Karpas-422 (cell line): ENCODE data around the gene VENTX. TPM values are rescaled to one million over a fixed set of nuclear protein-coding genes. Genes with fewer than 3 reads are reported as not detected.

ENCODE experiments used
- DNase-seq: peaks from one replicate; pipeline ENCODE4 v3.0.0-alpha.2; 2015
- H2AFZ ChIP-seq: fragments of 200-600 bp; sonication (generic); 2 replicates; pipeline ENCODE4 v1.6.1; 2014; ENCODE audit warnings: antibody characterized with exemption, low read length, mixed read lengths
- H3K27ac ChIP-seq: fragments of 200-600 bp; sonication (generic); 2 replicates; pipeline ENCODE4 v1.5.1; 2014; ENCODE audit warnings: mild to moderate bottlenecking, low read length, moderate library complexity
- H3K27me3 ChIP-seq: fragments of 200-600 bp; sonication (generic); 2 replicates; pipeline ENCODE4 v1.6.1; 2014; ENCODE audit warnings: low read length, mixed read lengths
- H3K36me3 ChIP-seq: fragments of 200-600 bp; sonication (generic); 2 replicates; pipeline ENCODE4 v1.6.1; 2014; ENCODE audit warnings: low read length, mixed read lengths; ENCODE audit not compliant: insufficient read depth
- H3K4me1 ChIP-seq: fragments of 200-600 bp; sonication (generic); 2 replicates; pipeline ENCODE4 v1.6.1; 2014; ENCODE audit warnings: mild to moderate bottlenecking, low read length, mixed read lengths
- H3K4me2 ChIP-seq: fragments of 200-600 bp; sonication (generic); 2 replicates; pipeline ENCODE4 v1.6.1; 2014; ENCODE audit warnings: low read length, low read depth, mild to moderate bottlenecking; ENCODE audit not compliant: poor library complexity, severe bottlenecking
- H3K4me3 ChIP-seq: fragments of 200-600 bp; sonication (generic); 2 replicates; pipeline ENCODE4 v1.5.1; 2014; ENCODE audit warnings: mild to moderate bottlenecking, antibody characterized with exemption, low read length, mixed read lengths
- H3K79me2 ChIP-seq: fragments of 200-600 bp; sonication (generic); 2 replicates; pipeline ENCODE4 v1.6.1; 2014; ENCODE audit warnings: mild to moderate bottlenecking, low read length, mixed read lengths
- H3K9ac ChIP-seq: fragments of 200-600 bp; sonication (generic); 2 replicates; pipeline ENCODE4 v1.6.0; 2014; ENCODE audit warnings: low read length
- H3K9me2 ChIP-seq: fragments of 200-600 bp; sonication (generic), shearing (Covaris generic); replicated peaks from 2 replicates; pipeline ENCODE4 v1.6.0; 2014; ENCODE audit warnings: mild to moderate bottlenecking, low read length, moderate library complexity; ENCODE audit not compliant: insufficient read depth
- H3K9me3 ChIP-seq: fragments of 300-700, 200-600 bp; sonication (generic); 2 replicates; pipeline ENCODE4 v1.6.1; 2014; ENCODE audit warnings: low read length, mixed read lengths
- H4K20me1 ChIP-seq: fragments of 200-600 bp; sonication (generic); 2 replicates; pipeline ENCODE4 v1.6.1; 2014; ENCODE audit warnings: mild to moderate bottlenecking, antibody characterized with exemption, low read length, low read depth; ENCODE audit not compliant: insufficient read depth
- total RNA-seq: library from RNA; depleted of rRNA; stranded (reverse); fragments of >200 nt; shearing (Covaris generic); gene quantifications from 2 replicates; pipeline ENCODE4 v1.2.3, GENCODE V29; 2014; ENCODE audit warnings: low replicate concordance

The VENTX gene
- total RNA-seq, 1 experiment from 2014 or later = not detected

DNA sequence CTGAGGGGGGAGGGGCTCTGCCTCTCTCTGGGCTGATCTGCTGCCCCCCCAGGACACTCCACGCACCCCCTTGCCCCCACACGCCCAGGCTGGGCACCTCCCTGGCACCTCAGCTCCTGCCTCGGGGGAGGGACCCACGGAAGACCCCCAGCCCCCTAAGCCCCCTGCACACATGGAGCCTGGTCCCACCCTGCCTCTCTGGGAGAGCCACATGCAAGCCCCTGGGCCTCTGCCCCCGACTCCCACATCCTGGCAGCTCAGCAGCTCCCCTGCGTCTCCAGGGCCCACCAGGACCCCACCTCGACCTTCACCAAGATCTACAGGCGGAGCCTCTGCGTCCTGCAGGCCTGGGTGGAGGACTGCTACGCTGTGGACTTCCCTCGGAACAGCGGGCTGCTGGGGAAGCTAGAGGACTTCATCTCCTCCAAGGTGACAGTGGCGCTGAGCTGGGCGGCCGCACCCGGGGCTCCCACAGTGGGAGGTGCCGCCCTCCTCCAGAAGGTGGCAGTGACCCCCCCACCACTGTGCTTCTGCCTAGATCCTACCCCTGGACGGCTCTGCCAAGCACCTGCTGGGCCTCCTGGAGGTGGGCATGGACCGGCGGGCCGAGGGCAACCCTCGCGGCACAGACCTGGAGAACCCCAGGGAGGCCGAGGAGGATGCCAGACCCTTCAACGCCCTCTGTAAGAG, 26.4 kb upstream of the VENTX start:
- H3K79me2 ChIP-seq = no peaks in the 10 kb centered on the region
- H3K9ac ChIP-seq = no peak overlapping the region
- no peak overlapping the region for H3K4me3 ChIP-seq
- H3K9me2 ChIP-seq = no peaks in the 10 kb centered on the region
- no peaks in the 10 kb centered on the region for H3K9me3 ChIP-seq
- no peak for DNase-seq
- H3K4me2 ChIP-seq = no peak overlapping the region
- H3K4me1 ChIP-seq = no peaks in the 10 kb centered on the region
- no peaks in the 10 kb centered on the region for H3K36me3 ChIP-seq
- H3K27ac ChIP-seq = no peak overlapping the region
- H2AFZ ChIP-seq = no peak overlapping the region
- H4K20me1 ChIP-seq = no peaks in the 10 kb centered on the region
- no peaks in the 10 kb centered on the region for H3K27me3 ChIP-seq

DNA sequence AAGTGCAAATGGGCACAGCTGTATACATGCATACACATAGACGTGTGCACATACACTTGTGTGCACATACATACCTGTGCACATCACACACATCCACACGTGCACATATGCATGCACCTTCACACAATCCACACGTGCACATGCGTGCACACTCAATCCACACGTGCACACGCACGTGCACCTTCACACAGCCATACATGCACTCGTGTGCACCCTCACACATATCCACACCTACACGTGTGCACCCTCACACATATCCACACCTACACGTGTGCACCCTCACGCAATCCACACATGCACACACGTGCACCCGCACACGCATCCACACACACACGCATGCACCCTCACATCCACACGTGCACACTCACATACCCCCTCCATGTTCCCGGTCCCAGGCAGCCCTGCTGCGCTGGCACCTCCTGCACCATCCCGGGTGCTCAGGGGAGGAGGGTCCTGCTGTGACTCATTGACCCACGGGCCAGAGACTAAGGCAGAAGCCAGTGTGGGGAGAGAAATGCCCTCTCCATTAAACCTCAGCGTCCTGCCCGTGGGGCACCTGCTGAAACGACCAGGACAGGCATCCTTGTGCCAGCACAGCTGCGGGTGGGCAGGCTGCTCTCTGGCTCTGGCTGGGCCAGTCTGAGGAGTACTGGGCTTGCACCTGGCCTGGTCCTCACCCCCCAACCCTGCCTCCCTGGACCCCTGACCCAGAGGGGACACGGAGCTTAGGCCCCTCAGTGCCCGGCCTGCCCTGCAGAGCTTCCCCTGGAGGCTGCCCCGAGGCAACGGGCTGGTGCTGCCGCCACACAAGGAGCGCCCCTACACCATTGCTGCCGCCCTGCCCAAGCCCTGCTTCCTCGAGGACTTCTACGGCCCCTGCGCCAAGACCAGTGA, 25.4 kb upstream of the VENTX start:
- H4K20me1 ChIP-seq = no peaks in the 10 kb centered on the region
- H3K27me3 ChIP-seq = no peaks in the 10 kb centered on the region
- no peak overlapping the region for H3K4me2 ChIP-seq
- no peaks in the 10 kb centered on the region for H3K79me2 ChIP-seq
- H3K36me3 ChIP-seq = no peaks in the 10 kb centered on the region
- DNase-seq = no peak
- H3K4me3 ChIP-seq = no peak overlapping the region
- H3K9me2 ChIP-seq = no peaks in the 10 kb centered on the region
- H2AFZ ChIP-seq = no peak overlapping the region
- no peak overlapping the region for H3K9ac ChIP-seq
- no peaks in the 10 kb centered on the region for H3K9me3 ChIP-seq
- H3K27ac ChIP-seq = no peak overlapping the region
- no peaks in the 10 kb centered on the region for H3K4me1 ChIP-seq

DNA sequence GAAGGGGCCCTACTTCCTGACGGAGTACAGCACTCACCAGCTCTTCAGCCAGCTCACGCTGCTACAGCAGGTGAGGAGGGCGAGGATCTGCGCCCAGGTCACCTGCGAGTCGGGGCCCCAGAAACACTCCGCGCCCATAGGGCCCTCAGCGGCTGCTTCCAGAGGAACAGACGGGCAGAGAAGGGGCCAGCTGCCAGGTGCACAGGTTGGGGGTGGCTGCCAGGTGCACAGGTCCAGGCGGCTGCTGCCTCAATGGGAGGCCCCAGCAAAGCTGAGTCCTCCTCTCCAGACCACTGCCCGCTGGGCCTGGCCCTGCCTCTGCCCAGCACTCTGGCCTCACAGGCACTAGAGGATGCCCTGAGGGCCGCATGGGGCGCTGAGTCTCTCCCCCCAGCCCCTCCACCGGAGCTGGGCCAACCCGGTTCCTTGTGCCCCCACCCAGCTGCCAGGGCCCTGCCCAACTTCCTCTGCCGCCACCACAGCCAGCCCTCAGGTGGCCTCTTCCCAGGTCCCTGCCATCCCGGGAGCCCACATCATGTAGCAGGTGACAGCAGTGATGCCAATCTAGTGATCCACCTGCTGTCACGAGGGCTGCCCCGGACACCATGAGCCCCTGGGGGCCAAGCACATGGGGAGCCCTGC, 24.7 kb upstream of the VENTX start:
- Histone ChIP-seq H3K36me3 (no peaks in the 10 kb centered on the region), H4K20me1 (no peaks in the 10 kb centered on the region), H3K9me3 (no peaks in the 10 kb centered on the region), H3K4me3 (no peak overlapping the region), H3K9me2 (no peaks in the 10 kb centered on the region), H3K9ac (no peak overlapping the region), H3K79me2 (no peaks in the 10 kb centered on the region), H3K4me1 (no peaks in the 10 kb centered on the region), H3K27me3 (no peaks in the 10 kb centered on the region), H2AFZ (no peak overlapping the region), H3K27ac (no peak overlapping the region), H3K4me2 (no peak overlapping the region)
- no peak for DNase-seq

- no peak for DNase-seq
- H3K79me2 ChIP-seq = no peaks in the 10 kb centered on the region
- H3K4me3 ChIP-seq = no peak overlapping the region
- H3K4me1 ChIP-seq = no peaks in the 10 kb centered on the region
- H3K36me3 ChIP-seq = no peaks in the 10 kb centered on the region
- H3K4me2 ChIP-seq = no peak overlapping the region
- H2AFZ ChIP-seq = no peak overlapping the region
- H3K9ac ChIP-seq = no peak overlapping the region
- H4K20me1 ChIP-seq = no peaks in the 10 kb centered on the region
- no peaks in the 10 kb centered on the region for H3K9me3 ChIP-seq
- no peak overlapping the region for H3K27ac ChIP-seq
- no peaks in the 10 kb centered on the region for H3K9me2 ChIP-seq
- H3K27me3 ChIP-seq = no peaks in the 10 kb centered on the region
These were observed 23.8 kb upstream of the VENTX start for GRCh38 chr10:133213641-133214467.

DNA sequence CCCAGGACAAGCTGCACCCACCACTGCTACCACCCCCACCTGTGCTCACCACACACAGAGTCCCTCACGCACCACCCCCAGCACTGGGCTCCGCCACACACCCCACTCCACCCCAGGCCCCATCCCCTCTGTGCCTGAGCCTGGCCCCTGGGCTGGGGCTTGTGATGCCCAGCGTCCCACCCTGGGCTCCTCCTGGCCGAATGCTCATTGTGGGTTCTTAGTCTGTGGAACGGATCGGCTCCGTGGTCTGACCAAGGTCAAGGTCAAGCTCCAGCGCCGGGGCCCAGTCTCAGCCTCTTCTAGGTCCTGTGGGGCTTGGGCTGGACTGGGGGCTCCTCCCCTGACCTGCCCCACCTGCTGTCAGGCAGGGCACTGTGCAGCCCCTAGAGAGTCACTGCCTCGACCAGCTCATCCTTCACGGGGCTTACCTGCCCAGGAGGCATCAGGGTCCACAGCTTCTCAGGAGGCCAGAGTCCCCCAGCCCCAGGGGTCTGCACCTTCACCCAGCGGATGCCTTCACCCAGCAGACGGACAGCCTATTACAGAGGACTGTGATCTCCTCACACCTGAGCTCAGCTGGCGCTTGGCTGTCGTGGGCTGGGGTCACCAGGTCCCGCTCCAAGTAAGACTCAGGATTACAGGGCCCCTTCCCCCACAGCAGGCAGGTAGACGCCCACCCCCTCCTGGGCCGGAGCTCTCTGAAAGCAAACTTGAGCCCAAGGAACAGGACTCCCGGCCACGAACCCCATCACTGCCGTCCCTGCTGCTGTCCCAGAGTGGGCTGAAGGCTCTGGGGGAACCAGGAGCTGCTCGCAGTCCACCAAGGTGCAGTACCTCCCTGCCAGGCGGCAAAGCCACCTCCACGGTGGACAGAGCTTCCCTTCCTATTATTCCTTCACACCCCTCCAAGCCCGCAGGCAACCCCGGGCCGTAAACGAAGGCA, 22.9 kb upstream of the VENTX start:
- H4K20me1 ChIP-seq = no peaks in the 10 kb centered on the region
- no peaks in the 10 kb centered on the region for H3K4me1 ChIP-seq
- no peak overlapping the region for H3K9ac ChIP-seq
- DNase-seq = no peak
- H3K36me3 ChIP-seq = no peaks in the 10 kb centered on the region
- H2AFZ ChIP-seq = no peak overlapping the region
- H3K27me3 ChIP-seq = no peaks in the 10 kb centered on the region
- H3K9me2 ChIP-seq = no peaks in the 10 kb centered on the region
- H3K9me3 ChIP-seq = no peaks in the 10 kb centered on the region
- H3K27ac ChIP-seq = no peak overlapping the region
- no peaks in the 10 kb centered on the region for H3K79me2 ChIP-seq
- H3K4me3 ChIP-seq = no peak overlapping the region
- H3K4me2 ChIP-seq = no peak overlapping the region

DNA sequence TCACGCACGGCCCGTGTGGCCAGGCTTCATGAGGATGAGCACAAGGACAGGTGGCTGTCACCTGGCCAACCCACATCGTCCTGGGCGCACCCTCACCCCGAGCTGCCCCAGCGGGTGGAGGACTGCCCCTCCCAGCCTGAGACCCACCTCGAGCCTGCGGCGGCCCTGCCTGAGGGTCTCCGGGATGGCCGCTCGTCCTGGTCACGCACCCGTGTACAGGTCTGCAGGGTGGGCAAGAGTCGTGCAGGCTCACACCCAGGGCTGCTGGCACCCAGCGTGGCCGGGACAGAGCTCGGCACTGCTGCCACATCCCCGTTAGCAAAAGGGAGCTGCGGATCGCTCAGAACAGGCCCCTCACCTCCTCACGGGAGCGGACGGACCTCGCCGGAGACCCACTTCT, 22.1 kb upstream of the VENTX start:
- Histone ChIP-seq H3K79me2 (no peaks in the 10 kb centered on the region), H3K36me3 (no peaks in the 10 kb centered on the region), H3K9me2 (no peaks in the 10 kb centered on the region), H4K20me1 (no peaks in the 10 kb centered on the region), H3K27me3 (no peaks in the 10 kb centered on the region), H3K4me1 (no peaks in the 10 kb centered on the region), H3K4me2 (no peak overlapping the region), H3K9ac (no peak overlapping the region), H3K27ac (no peak overlapping the region), H3K9me3 (no peaks in the 10 kb centered on the region), H2AFZ (no peak overlapping the region), H3K4me3 (no peak overlapping the region)
- DNase-seq = no peak

DNA sequence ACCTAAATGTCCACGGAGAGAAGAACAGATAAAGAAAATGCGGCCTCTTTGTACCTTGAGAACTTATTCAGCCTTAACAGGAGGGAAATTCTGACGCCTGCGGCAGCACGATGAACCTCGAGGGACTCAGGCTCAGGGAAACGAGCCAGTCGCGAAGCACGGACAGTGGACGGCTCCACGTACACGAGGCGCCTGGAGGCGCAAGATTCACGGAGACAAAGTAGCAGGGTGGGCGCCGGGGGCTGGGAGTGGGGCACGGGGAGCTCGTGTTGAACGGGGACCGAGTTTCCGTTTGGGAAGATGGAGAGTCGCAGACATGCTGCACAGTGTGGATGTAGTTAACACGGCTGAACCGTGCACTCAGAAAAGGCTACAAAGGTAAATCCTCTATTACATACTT, 20.9 kb upstream of the VENTX start:
- H2AFZ ChIP-seq = no peak overlapping the region
- no peaks in the 10 kb centered on the region for H3K27me3 ChIP-seq

More for the DNA sequence above, 20.9 kb upstream of the VENTX start:
- H4K20me1 ChIP-seq = no peaks in the 10 kb centered on the region
- H3K4me3 ChIP-seq = no peak overlapping the region
- H3K79me2 ChIP-seq = no peaks in the 10 kb centered on the region
- no peak for DNase-seq
- H3K9me3 ChIP-seq = no peaks in the 10 kb centered on the region
- no peaks in the 10 kb centered on the region for H3K4me1 ChIP-seq
- no peak overlapping the region for H3K27ac ChIP-seq
- no peaks in the 10 kb centered on the region for H3K9me2 ChIP-seq
- H3K36me3 ChIP-seq = no peaks in the 10 kb centered on the region
- H3K9ac ChIP-seq = no peak overlapping the region
- H3K4me2 ChIP-seq = no peak overlapping the region
